Ishikawa (cell line): ENCODE results near the gene CYYR1.

Experiments
- CEBPB ChIP-seq: IDR thresholded peaks from 2 replicates; pipeline ENCODE4 v1.6.1; 2012
- CREB1 ChIP-seq: IDR thresholded peaks from 2 replicates; pipeline ENCODE4 v1.6.1; 2012; ENCODE audit warnings: low read depth
- EGR1 ChIP-seq: IDR thresholded peaks from 2 replicates; pipeline ENCODE4 v1.6.1; 2012
- EP300 ChIP-seq: IDR thresholded peaks from 2 replicates; pipeline ENCODE4 v1.6.1; 2012; ENCODE audit warnings: borderline replicate concordance
- FOXM1 ChIP-seq: IDR thresholded peaks from 2 replicates; pipeline ENCODE4 v1.6.1; 2012; ENCODE audit warnings: low read depth, borderline replicate concordance
- MAX ChIP-seq: IDR thresholded peaks from 2 replicates; pipeline ENCODE4 v1.6.1; 2012
- NFIC ChIP-seq: IDR thresholded peaks from 2 replicates; pipeline ENCODE4 v1.6.1; 2012
- RAD21 ChIP-seq: IDR thresholded peaks from 2 replicates; pipeline ENCODE4 v1.6.1; 2012; ENCODE audit warnings: low read depth
- TAF1 ChIP-seq: IDR thresholded peaks from 2 replicates; pipeline ENCODE4 v1.6.1; 2012; ENCODE audit warnings: low read depth, mild to moderate bottlenecking
- TCF12 ChIP-seq: IDR thresholded peaks from 2 replicates; pipeline ENCODE4 v1.6.1; 2012; ENCODE audit warnings: low read depth
- USF1 ChIP-seq: IDR thresholded peaks from 2 replicates; pipeline ENCODE4 v1.6.1; 2012
- TF ChIP-seq, protein P1 (sequence below): IDR thresholded peaks from 2 replicates; pipeline ENCODE4 v1.6.1; 2012; ENCODE audit warnings: low read depth, mild to moderate bottlenecking

- TF ChIP-seq CREB1 (no peak), FOXM1 (no peak), RAD21 (no peak), EGR1 (no peak), TAF1 (no peak), NFIC (no peak), CEBPB (no peak), EP300 (no peak), USF1 (no peak), MAX (no peak), TCF12 (no peak)
- TF ChIP-seq, protein P1, sequence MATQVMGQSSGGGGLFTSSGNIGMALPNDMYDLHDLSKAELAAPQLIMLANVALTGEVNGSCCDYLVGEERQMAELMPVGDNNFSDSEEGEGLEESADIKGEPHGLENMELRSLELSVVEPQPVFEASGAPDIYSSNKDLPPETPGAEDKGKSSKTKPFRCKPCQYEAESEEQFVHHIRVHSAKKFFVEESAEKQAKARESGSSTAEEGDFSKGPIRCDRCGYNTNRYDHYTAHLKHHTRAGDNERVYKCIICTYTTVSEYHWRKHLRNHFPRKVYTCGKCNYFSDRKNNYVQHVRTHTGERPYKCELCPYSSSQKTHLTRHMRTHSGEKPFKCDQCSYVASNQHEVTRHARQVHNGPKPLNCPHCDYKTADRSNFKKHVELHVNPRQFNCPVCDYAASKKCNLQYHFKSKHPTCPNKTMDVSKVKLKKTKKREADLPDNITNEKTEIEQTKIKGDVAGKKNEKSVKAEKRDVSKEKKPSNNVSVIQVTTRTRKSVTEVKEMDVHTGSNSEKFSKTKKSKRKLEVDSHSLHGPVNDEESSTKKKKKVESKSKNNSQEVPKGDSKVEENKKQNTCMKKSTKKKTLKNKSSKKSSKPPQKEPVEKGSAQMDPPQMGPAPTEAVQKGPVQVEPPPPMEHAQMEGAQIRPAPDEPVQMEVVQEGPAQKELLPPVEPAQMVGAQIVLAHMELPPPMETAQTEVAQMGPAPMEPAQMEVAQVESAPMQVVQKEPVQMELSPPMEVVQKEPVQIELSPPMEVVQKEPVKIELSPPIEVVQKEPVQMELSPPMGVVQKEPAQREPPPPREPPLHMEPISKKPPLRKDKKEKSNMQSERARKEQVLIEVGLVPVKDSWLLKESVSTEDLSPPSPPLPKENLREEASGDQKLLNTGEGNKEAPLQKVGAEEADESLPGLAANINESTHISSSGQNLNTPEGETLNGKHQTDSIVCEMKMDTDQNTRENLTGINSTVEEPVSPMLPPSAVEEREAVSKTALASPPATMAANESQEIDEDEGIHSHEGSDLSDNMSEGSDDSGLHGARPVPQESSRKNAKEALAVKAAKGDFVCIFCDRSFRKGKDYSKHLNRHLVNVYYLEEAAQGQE, result no peak
Observed at GRCh38 chr21:26423511-26423910, 149.6 kb downstream of the CYYR1 start.
